ENCODE data around the gene RASA1.

Gene RASA1

GRCh38 chr5:87361536-87362213, 94.0 kb downstream of the RASA1 start:
- DNase-seq: no peak

- no peak for DNase-seq
These were observed 99.6 kb downstream of the RASA1 start for GRCh38 chr5:87367243-87367642.

- no peak for DNase-seq
These were observed 100.9 kb downstream of the RASA1 start for GRCh38 chr5:87368601-87369000.

- no peak for DNase-seq
These were observed 101.7 kb downstream of the RASA1 start for GRCh38 chr5:87369431-87369830.

GRCh38 chr5:87372705-87373104, 105.0 kb downstream of the RASA1 start:
- DNase-seq: no peak

- DNase-seq: no peak
These were observed 114.5 kb downstream of the RASA1 start for GRCh38 chr5:87382224-87382623.

- no peak for DNase-seq
These were observed 115.5 kb downstream of the RASA1 start for GRCh38 chr5:87383216-87383615.

GRCh38 chr5:87385802-87386201, 118.1 kb downstream of the RASA1 start:
- DNase-seq: no peak

GRCh38 chr5:87388129-87388528, 120.4 kb downstream of the RASA1 start:
- DNase-seq: no peak

GRCh38 chr5:87389296-87390034, 121.8 kb downstream of the RASA1 start:
- no peak for DNase-seq

- no peak for DNase-seq
These were observed 122.4 kb downstream of the RASA1 start for GRCh38 chr5:87390075-87390474.

GRCh38 chr5:87390576-87391199, 123.0 kb downstream of the RASA1 start:
- DNase-seq: no peak

- no peak for DNase-seq
These were observed 124.5 kb downstream of the RASA1 start for GRCh38 chr5:87392170-87392569.

GRCh38 chr5:87392801-87393200, 125.1 kb downstream of the RASA1 start:
- DNase-seq: no peak

GRCh38 chr5:87393331-87393730, 125.6 kb downstream of the RASA1 start:
- DNase-seq: no peak

GRCh38 chr5:87394411-87395165, 126.9 kb downstream of the RASA1 start:
- DNase-seq: no peak

- DNase-seq: no peak
These were observed 131.4 kb downstream of the RASA1 start for GRCh38 chr5:87398981-87399614.

- peak; percentile 8 for DNase-seq
These were observed 132.0 kb downstream of the RASA1 start for GRCh38 chr5:87399720-87400119.

- no peak for DNase-seq
These were observed 132.7 kb downstream of the RASA1 start for GRCh38 chr5:87400305-87400899.

GRCh38 chr5:87401626-87402025, 133.9 kb downstream of the RASA1 start:
- DNase-seq: no peak

GRCh38 chr5:87403409-87403808, 135.7 kb downstream of the RASA1 start:
- no peak for DNase-seq

GRCh38 chr5:87403899-87404298, 136.2 kb downstream of the RASA1 start:
- no peak for DNase-seq

All from SIG-M5 (cell line).